ENCODE measurements around the gene CSAD. TPM values are rescaled to one million over a fixed set of nuclear protein-coding genes. Genes with fewer than 3 reads are reported as not detected.
A peak's percentile ranks its signal among the peaks of the same experiment; 100 is the strongest.

The CSAD gene, protein sequence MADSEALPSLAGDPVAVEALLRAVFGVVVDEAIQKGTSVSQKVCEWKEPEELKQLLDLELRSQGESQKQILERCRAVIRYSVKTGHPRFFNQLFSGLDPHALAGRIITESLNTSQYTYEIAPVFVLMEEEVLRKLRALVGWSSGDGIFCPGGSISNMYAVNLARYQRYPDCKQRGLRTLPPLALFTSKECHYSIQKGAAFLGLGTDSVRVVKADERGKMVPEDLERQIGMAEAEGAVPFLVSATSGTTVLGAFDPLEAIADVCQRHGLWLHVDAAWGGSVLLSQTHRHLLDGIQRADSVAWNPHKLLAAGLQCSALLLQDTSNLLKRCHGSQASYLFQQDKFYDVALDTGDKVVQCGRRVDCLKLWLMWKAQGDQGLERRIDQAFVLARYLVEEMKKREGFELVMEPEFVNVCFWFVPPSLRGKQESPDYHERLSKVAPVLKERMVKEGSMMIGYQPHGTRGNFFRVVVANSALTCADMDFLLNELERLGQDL
- total RNA-seq (10 to 100 TPM; 48.6 to 69.6 (median 62.3) TPM), total RNA-seq (5.3 to 50.3 (median 30.7) reads per million in 29 experiments)
- 18.6 TPM for total RNA-seq (2013)

DNA sequence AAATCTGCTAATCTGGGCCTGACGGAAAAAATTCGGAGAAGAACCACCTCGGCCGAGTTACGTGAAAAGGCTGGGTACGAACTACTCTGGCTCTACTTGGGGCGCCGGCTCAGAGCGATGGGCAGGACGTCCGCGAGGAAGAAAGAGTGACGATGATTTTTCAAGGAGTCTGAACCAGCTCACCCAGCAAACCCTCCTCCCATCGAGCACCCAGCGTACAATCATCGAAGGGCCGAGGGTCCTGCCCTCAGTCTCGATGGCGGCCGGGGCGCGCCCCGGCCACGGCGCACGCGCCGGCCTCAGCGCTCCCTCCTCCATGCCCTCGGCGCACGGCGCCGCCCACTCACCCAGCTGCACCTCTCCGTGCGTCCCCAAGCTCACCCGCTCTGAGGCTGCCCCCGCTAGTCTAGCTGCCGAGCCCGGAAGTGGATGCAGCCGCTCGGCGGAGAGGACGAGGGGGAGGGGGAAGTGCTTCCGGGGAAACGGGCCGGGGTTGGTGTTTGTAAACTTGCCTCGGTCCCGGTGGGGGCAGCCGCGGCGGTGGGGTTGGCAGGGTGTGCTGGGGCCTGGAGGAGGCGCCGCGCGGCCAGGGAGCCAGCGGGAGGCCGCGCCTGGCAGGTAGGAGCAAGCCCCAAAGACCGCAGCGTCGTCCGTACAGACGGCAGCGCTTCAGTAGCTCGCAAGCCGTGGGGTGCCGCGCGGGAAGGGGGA is at the start of gene CSAD, which contains the start of gene ZNF740:
CSAD (minus strand) TSS at position 706 of the 711 bp plus-strand sequence. CDS start 7,455 bp downstream, outside the sequence.
ZNF740 (plus strand) TSS at position 503 of the 711 bp plus-strand sequence. CDS start 1,262 bp downstream, outside the sequence.
- peak; percentile 91 to 99 (median 97) for DNase-seq
- WGBS (ENCODE audit: insufficient coverage) = under 1% methylated on average over 49 of the region's 70 CpGs
- no peaks in the 10 kb centered on the region for H3K9me3 ChIP-seq
- POLR2A ChIA-PET = interaction anchor here (0.5 to 1.4 kb wide), 8 partner anchors 18 to 199 kb away, joined by 3 to 7 read pairs (median 4); partner anchors contain the start of gene PFDN5 (in 1 of the 2)
- peaks cover 33 to 52% of the 10 kb centered on the region in 2 experiments for H3K4me1 ChIP-seq (ENCODE audit: control insufficient read depth in 1 of 2, extremely low read depth in 1 of 2, insufficient read depth in 2 of 2, low read length in 2 of 2)
- Mint-ChIP-seq H3K36me3 (peaks cover 30% of the 10 kb centered on the region), H3K4me3 (peak within 1 kb of the TSS; percentile 89 to 97 (median 91)), H3K27ac (peak within 1 kb of the TSS; percentile 96 to 98), H3K27me3 (no peaks in the 10 kb centered on the region), H3K4me1 (peaks cover 52 to 59% (median 55%) of the 10 kb centered on the region in 3 donors), H3K9me3 (no peaks in the 10 kb centered on the region)
- CTCF ChIA-PET = interaction anchor here in 1 of 2 donors (0.6 to 3.1 kb wide), 10 partner anchors 10 to 199 kb away, joined by 3 to 11 read pairs (median 4); partner anchors contain the start of genes AAAS, ESPL1, ITGB7 and MYG1
- H3K27ac ChIP-seq (ENCODE audit: low read length) = peak within 1 kb of the TSS; percentile 95
- ATAC-seq (replicated peaks in 1 of 4) = peak; percentile 94 to 97 (median 96)
- H3K27me3 ChIP-seq (replicated peaks in 1 of 2; ENCODE audit: control insufficient read depth in 2 of 2, extremely low read depth in 1 of 2, insufficient read depth in 2 of 2, low read length in 1 of 2) = no peaks in the 10 kb centered on the region
- peaks cover 5 to 38% of the 10 kb centered on the region in 2 donors for H3K36me3 ChIP-seq (ENCODE audit: control insufficient read depth in 2 of 2, extremely low read depth in 1 of 2, insufficient read depth in 1 of 2, low read length in 1 of 2)
- peak within 1 kb of the TSS; percentile 74 to 93 for H3K4me3 ChIP-seq (ENCODE audit: control insufficient read depth in 1 of 2, extremely low read depth in 1 of 2, low read length in 1 of 2)

GRCh38 chr12:53230108-53230845 is 49.6 kb upstream of the CSAD start:
- Mint-ChIP-seq H3K27me3 (no peaks in the 10 kb centered on the region), H3K36me3 (peaks cover 4% of the 10 kb centered on the region), H3K9me3 (no peaks in the 10 kb centered on the region), H3K4me1 (peaks cover 50 to 74% (median 69%) of the 10 kb centered on the region in 3 donors), H3K27ac (peak overlapping the region; percentile 84 to 92), H3K4me3 (peak overlapping the region; percentile 11 to 42 (median 18))
- CTCF ChIA-PET = interaction anchor here in 1 of 2 donors (1.3 kb wide), 1 partner anchor 10 kb away, joined by 3 read pairs; no protein-coding TSS in a partner anchor
- peaks cover 19 to 86% of the 10 kb centered on the region in 2 experiments for H3K4me1 ChIP-seq (ENCODE audit: control insufficient read depth in 1 of 2, extremely low read depth in 1 of 2, insufficient read depth in 2 of 2, low read length in 2 of 2)
- peak overlapping the region; percentile 73 for H3K27ac ChIP-seq (ENCODE audit: low read length)
- peaks cover 0 to 2% of the 10 kb centered on the region in 2 donors for H3K36me3 ChIP-seq (ENCODE audit: control insufficient read depth in 2 of 2, extremely low read depth in 1 of 2, insufficient read depth in 1 of 2, low read length in 1 of 2)
- H3K4me3 ChIP-seq (ENCODE audit: control insufficient read depth in 1 of 2, extremely low read depth in 1 of 2, low read length in 1 of 2) = no peak overlapping the region
- no peaks in the 10 kb centered on the region for H3K9me3 ChIP-seq
- 81% methylated on average over 3 of the region's 10 CpGs for WGBS (ENCODE audit: insufficient coverage)
- ATAC-seq (replicated peaks in 1 of 4) (no peak), DNase-seq (no peak)
- POLR2A ChIA-PET = no interaction called here
- no peaks in the 10 kb centered on the region for H3K27me3 ChIP-seq (replicated peaks in 1 of 2; ENCODE audit: control insufficient read depth in 2 of 2, extremely low read depth in 1 of 2, insufficient read depth in 2 of 2, low read length in 1 of 2)

DNA sequence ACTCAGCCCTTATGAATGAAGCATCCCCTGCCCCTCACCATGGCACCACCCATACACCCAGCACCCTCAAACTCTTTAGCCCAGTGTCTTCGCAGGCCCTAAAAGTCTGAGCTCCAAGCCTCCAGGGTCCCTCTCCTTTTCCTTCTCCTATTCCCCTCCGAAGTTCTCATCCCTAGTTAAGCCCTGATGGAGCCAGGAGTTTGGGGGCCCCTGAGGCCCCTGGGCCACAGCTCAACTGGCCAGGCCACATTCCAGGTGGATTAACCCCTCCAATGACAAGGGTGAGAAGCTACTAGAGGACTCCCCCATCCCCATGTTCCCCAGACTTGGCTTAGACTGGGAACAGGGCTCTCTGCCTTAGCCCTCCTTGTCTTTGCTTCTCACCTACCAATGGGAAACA is 48.7 kb upstream of the CSAD start:
- Mint-ChIP-seq H3K9me3 (no peaks in the 10 kb centered on the region), H3K27ac (peak overlapping the region; percentile 84 to 92), H3K36me3 (peaks cover 4% of the 10 kb centered on the region), H3K4me3 (peak overlapping the region; percentile 4 to 18 (median 11)), H3K27me3 (no peaks in the 10 kb centered on the region), H3K4me1 (peaks cover 58 to 74% (median 70%) of the 10 kb centered on the region in 3 donors)
- Histone ChIP-seq H3K36me3 (ENCODE audit: control insufficient read depth in 2 of 2, extremely low read depth in 1 of 2, insufficient read depth in 1 of 2, low read length in 1 of 2) (peaks cover 0 to 2% of the 10 kb centered on the region in 2 donors), H3K27ac (ENCODE audit: low read length) (peak overlapping the region; percentile 73), H3K9me3 (no peaks in the 10 kb centered on the region), H3K4me1 (ENCODE audit: control insufficient read depth in 1 of 2, extremely low read depth in 1 of 2, insufficient read depth in 2 of 2, low read length in 2 of 2) (peaks cover 26 to 86% of the 10 kb centered on the region in 2 experiments), H3K27me3 (replicated peaks in 1 of 2; ENCODE audit: control insufficient read depth in 2 of 2, extremely low read depth in 1 of 2, insufficient read depth in 2 of 2, low read length in 1 of 2) (no peaks in the 10 kb centered on the region), H3K4me3 (ENCODE audit: control insufficient read depth in 1 of 2, extremely low read depth in 1 of 2, low read length in 1 of 2) (no peak overlapping the region)
- no peak for DNase-seq
- ATAC-seq (replicated peaks in 1 of 4) = no peak
- ChIA-PET CTCF (interaction anchor here (0.6 to 1.3 kb wide), 3 partner anchors 9 to 23 kb away, joined by 3 read pairs; a partner anchor contains a TSS), POLR2A (no interaction called here)
- 88% methylated on average over 1 of the region's 2 CpGs for WGBS (ENCODE audit: insufficient coverage)

DNA sequence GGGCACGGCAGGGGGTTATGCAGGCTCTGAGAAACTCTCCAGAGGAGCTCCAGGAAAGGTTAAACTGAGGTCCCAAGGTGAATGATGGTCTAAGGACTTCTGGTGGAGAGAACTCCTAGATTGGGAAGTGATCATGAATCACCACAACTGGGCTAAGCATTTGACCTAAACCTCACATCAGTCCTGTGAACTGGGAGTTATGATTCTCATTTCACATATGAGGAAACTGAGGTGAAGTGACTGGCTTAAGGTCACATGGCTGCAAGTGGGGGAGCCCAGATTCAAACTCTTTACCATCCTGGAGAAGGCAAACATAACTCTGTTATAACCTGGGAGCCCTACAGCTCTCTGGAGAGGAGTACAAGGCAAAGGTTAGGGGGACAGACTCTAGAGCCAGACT is 47.1 kb upstream of the CSAD start:
- peaks cover 29 to 86% of the 10 kb centered on the region in 2 experiments for H3K4me1 ChIP-seq (ENCODE audit: control insufficient read depth in 1 of 2, extremely low read depth in 1 of 2, insufficient read depth in 2 of 2, low read length in 2 of 2)
- H3K27ac Mint-ChIP-seq = peak overlapping the region; percentile 84 to 92
- no peaks in the 10 kb centered on the region for H3K27me3 ChIP-seq (replicated peaks in 1 of 2; ENCODE audit: control insufficient read depth in 2 of 2, extremely low read depth in 1 of 2, insufficient read depth in 2 of 2, low read length in 1 of 2)
- H3K9me3 ChIP-seq = no peaks in the 10 kb centered on the region
- H3K4me3 Mint-ChIP-seq = no peak overlapping the region
- ATAC-seq (replicated peaks in 1 of 4) = no peak
- H3K4me3 ChIP-seq (ENCODE audit: control insufficient read depth in 1 of 2, extremely low read depth in 1 of 2, low read length in 1 of 2) = no peak overlapping the region
- peaks cover 62 to 77% (median 70%) of the 10 kb centered on the region in 3 donors for H3K4me1 Mint-ChIP-seq
- ChIA-PET POLR2A (interaction anchor here in 1 of 2 donors (0.5 to 0.6 kb wide), 2 partner anchors 8 to 200 kb away, joined by 4 read pairs; no protein-coding TSS in a partner anchor), CTCF (interaction anchor here in 1 of 2 donors (0.6 to 1.3 kb wide), 2 partner anchors 14 to 41 kb away, joined by 3 read pairs; partner anchors contain the start of gene ESPL1)
- no CpG with 5 or more reads among the region's 1 CpG for WGBS (ENCODE audit: insufficient coverage)
- no peaks in the 10 kb centered on the region for H3K9me3 Mint-ChIP-seq
- H3K27me3 Mint-ChIP-seq = no peaks in the 10 kb centered on the region
- DNase-seq = no peak
- H3K36me3 Mint-ChIP-seq = peaks cover 4% of the 10 kb centered on the region
- peak overlapping the region; percentile 14 for H3K27ac ChIP-seq (ENCODE audit: low read length)
- peaks cover 0 to 2% of the 10 kb centered on the region in 2 donors for H3K36me3 ChIP-seq (ENCODE audit: control insufficient read depth in 2 of 2, extremely low read depth in 1 of 2, insufficient read depth in 1 of 2, low read length in 1 of 2)

GRCh38 chr12:53227341-53227740 is 46.6 kb upstream of the CSAD start:
- H3K4me1 ChIP-seq (ENCODE audit: control insufficient read depth in 1 of 2, extremely low read depth in 1 of 2, insufficient read depth in 2 of 2, low read length in 2 of 2) = peaks cover 31 to 86% of the 10 kb centered on the region in 2 experiments
- ChIA-PET POLR2A (interaction anchor here in 1 of 2 donors (0.5 to 0.6 kb wide), 2 partner anchors 8 to 200 kb away, joined by 4 read pairs; no protein-coding TSS in a partner anchor), CTCF (interaction anchor here in 1 of 2 donors (1.3 kb wide), 1 partner anchor 14 kb away, joined by 3 read pairs; no protein-coding TSS in a partner anchor)
- H3K4me1 Mint-ChIP-seq = peaks cover 62 to 77% (median 70%) of the 10 kb centered on the region in 3 donors
- H3K27me3 Mint-ChIP-seq = no peaks in the 10 kb centered on the region
- 99% methylated on average over 10 of the region's 11 CpGs for WGBS (ENCODE audit: insufficient coverage)
- no peak for ATAC-seq (replicated peaks in 1 of 4)
- H3K36me3 Mint-ChIP-seq = peaks cover 4% of the 10 kb centered on the region
- H3K27ac Mint-ChIP-seq = peak overlapping the region; percentile 65 to 70
- no peaks in the 10 kb centered on the region for H3K27me3 ChIP-seq (replicated peaks in 1 of 2; ENCODE audit: control insufficient read depth in 2 of 2, extremely low read depth in 1 of 2, insufficient read depth in 2 of 2, low read length in 1 of 2)
- no peak overlapping the region for H3K4me3 Mint-ChIP-seq
- no peaks in the 10 kb centered on the region for H3K9me3 ChIP-seq
- no peak overlapping the region for H3K27ac ChIP-seq (ENCODE audit: low read length)
- H3K9me3 Mint-ChIP-seq = no peaks in the 10 kb centered on the region
- H3K36me3 ChIP-seq (ENCODE audit: control insufficient read depth in 2 of 2, extremely low read depth in 1 of 2, insufficient read depth in 1 of 2, low read length in 1 of 2) = peaks cover 0 to 2% of the 10 kb centered on the region in 2 donors
- no peak overlapping the region for H3K4me3 ChIP-seq (ENCODE audit: control insufficient read depth in 1 of 2, extremely low read depth in 1 of 2, low read length in 1 of 2)
- DNase-seq = no peak
